HepG2 (cell line): ENCODE results near the gene CEACAM3. TPM values are rescaled to one million over a fixed set of nuclear protein-coding genes. Genes with fewer than 3 reads are reported as not detected.

ENCODE experiments used
- ATAC-seq: fragments of 200-7000 bp; cut with Tn5 transposase; 3 replicates; pipeline ENCODE4 v1.9.1; 2020; ENCODE audit warnings: mild to moderate bottlenecking, moderate library complexity
- BruUV-seq: library from RNA; stranded (reverse); fragments of 400-500 nt; replicated peaks from 2 replicates; lab custom pipeline; 2021; lab: Mats Ljungman, UMichigan
- CTCF ChIA-PET: fragments of 300-600 bp; formaldehyde crosslinking; extraction: SDS; loops from one replicate; lab custom pipeline; 2021; ENCODE audit warnings: low total read pairs, inconsistent platforms, low intra/inter-chr PET ratio; lab: Yijun Ruan, JAX
- POLR2A ChIA-PET: fragments of 350-600 bp; sonication (Branson Sonifier 250); formaldehyde crosslinking; loops from one replicate; lab custom pipeline; 2020; ENCODE audit warnings: antibody characterized with exemption, inconsistent platforms; lab: Yijun Ruan, JAX
- DNase-seq: peaks from one replicate; pipeline ENCODE4 v3.0.0-alpha.2; 2015; ENCODE audit warnings: low spot score
- FAIRE-seq: peaks from 3 replicates; lab custom pipeline; 2011; peaks lifted over from hg19 to GRCh38; lab: Jason Lieb, UNC
- H2AFZ ChIP-seq: one replicate; pipeline ENCODE4 v1.6.1; 2011; ENCODE audit warnings: low read length, inconsistent platforms
- H3K27ac ChIP-seq: fragments of 300-600 bp; 3 replicates; pipeline ENCODE4 v1.8.0; 2011; ENCODE audit warnings: mixed run types, mild to moderate bottlenecking, mixed read lengths, low read length, inconsistent platforms; ENCODE audit not compliant: insufficient read depth; ENCODE audit errors: extremely low read length
- H3K27me3 ChIP-seq, 2 experiments: fragments of 200-600 bp in 1 of 2; 2 replicates in 1 of 2; 3 replicates in 1 of 2; pipeline versions ENCODE4 v1.6.0 to v1.8.0; 2011; ENCODE audit warnings: low read length in 2 of 2, mild to moderate bottlenecking in 2 of 2, moderate library complexity in 2 of 2, inconsistent platforms in 1 of 2; ENCODE audit not compliant: insufficient read depth in 2 of 2, control insufficient read depth in 1 of 2
- H3K36me3 ChIP-seq, 2 experiments: fragments of 200-600 bp in 1 of 2; replicated peaks in 1 of 2; 2 replicates in 1 of 2; 3 replicates in 1 of 2; pipeline versions ENCODE4 v1.5.1 to v1.8.0; 2011; ENCODE audit warnings: low read length in 2 of 2, inconsistent platforms in 1 of 2; ENCODE audit not compliant: insufficient read depth in 2 of 2, control insufficient read depth in 1 of 2
- H3K4me1 ChIP-seq: 2 replicates; pipeline ENCODE4 v1.5.1; 2012; ENCODE audit warnings: low read length, inconsistent platforms; ENCODE audit not compliant: insufficient read depth
- H3K4me2 ChIP-seq: 2 replicates; pipeline ENCODE4 v1.6.0; 2011; ENCODE audit warnings: low read depth, low read length, inconsistent platforms
- H3K4me3 ChIP-seq, 3 experiments: fragments of 200-600 bp in 1 of 3; sonication (generic), shearing (Covaris generic) in 1 of 3; replicated peaks in 1 of 3; 2 replicates each; pipeline ENCODE4 v1.5.1; 2011 to 2016; ENCODE audit warnings: low read length in 3 of 3, inconsistent platforms in 2 of 3, low read depth in 2 of 3, mild to moderate bottlenecking in 2 of 3, control low read depth in 1 of 3, mixed read lengths in 1 of 3; ENCODE audit not compliant: insufficient read depth in 1 of 3
- H3K79me2 ChIP-seq: one replicate; pipeline ENCODE4 v1.6.1; 2011; ENCODE audit warnings: low read length, inconsistent platforms; ENCODE audit not compliant: insufficient read depth
- H3K9ac ChIP-seq: 2 replicates; pipeline ENCODE4 v1.6.0; 2011; ENCODE audit warnings: mild to moderate bottlenecking, low read depth, low read length, inconsistent platforms; ENCODE audit not compliant: insufficient read depth
- H3K9me3 ChIP-seq: 2 replicates; pipeline ENCODE4 v1.5.1; 2012; ENCODE audit warnings: mild to moderate bottlenecking, low read length
- H4K20me1 ChIP-seq: 2 replicates; pipeline ENCODE4 v1.6.0; 2011; ENCODE audit warnings: inconsistent platforms, mild to moderate bottlenecking, low read length, moderate library complexity; ENCODE audit not compliant: insufficient read depth
- AHDC1 ChIP-seq: sonication (generic); formaldehyde crosslinking; IDR thresholded peaks from 2 replicates; pipeline ENCODE4 v1.5.1; 2020; ENCODE audit warnings: mild to moderate bottlenecking, missing genetic modification reagents, borderline replicate concordance
- CCAR2 ChIP-seq: fragments of 200-400 bp; formaldehyde crosslinking; optimal IDR thresholded peaks from 2 replicates; pipeline ENCODE3; 2018; ENCODE audit warnings: low read depth, mild to moderate bottlenecking, low read length, moderate library complexity
- CEBPG ChIP-seq: IDR thresholded peaks from 2 replicates; pipeline ENCODE4 v1.6.1; 2016
- FLYWCH1 ChIP-seq: sonication (generic); formaldehyde crosslinking; IDR thresholded peaks from 2 replicates; pipeline ENCODE4 v1.8.1; 2023; ENCODE audit warnings: mild to moderate bottlenecking, missing genetic modification reagents
- HNRNPLL ChIP-seq: fragments of 200-400 bp; formaldehyde crosslinking; IDR thresholded peaks from 2 replicates; pipeline ENCODE4 v1.6.1; 2017; ENCODE audit warnings: mild to moderate bottlenecking, low read depth, low read length; ENCODE audit not compliant: poor library complexity, severe bottlenecking
- MTF1 ChIP-seq: sonication (generic); formaldehyde crosslinking; IDR thresholded peaks from 2 replicates; pipeline ENCODE4 v1.5.0; 2020; ENCODE audit warnings: missing genetic modification reagents
- POGZ ChIP-seq: sonication (generic); formaldehyde crosslinking; IDR thresholded peaks from 2 replicates; pipeline ENCODE4 v1.4.0; 2020; ENCODE audit warnings: mild to moderate bottlenecking, missing genetic modification reagents
- ZNF543 ChIP-seq: sonication (generic); formaldehyde crosslinking; IDR thresholded peaks from 2 replicates; pipeline ENCODE4 v1.4.0; 2020; ENCODE audit warnings: mild to moderate bottlenecking, missing genetic modification reagents
- WGBS: methylation state at CpG from one replicate; pipeline ENCODE4 v1.1.6; 2017; ENCODE audit warnings: low lambda C conversion rate; 5-methylcytosine and 5-hydroxymethylcytosine counted together
- in situ Hi-C: cut with HindIII; loops from 2 replicates; pipeline ENCODE4 v1.10.0; 2017; ENCODE audit warnings: low pct_unique_long_range_greater_than_20kb; ENCODE audit not compliant: extremely low pct_ligation_motif_present
- intact Hi-C: fragments of 100-400 bp; cut with micrococcal nuclease; formaldehyde crosslinking; loops from one replicate; pipeline ENCODE4 v1.10.0; 2022; ENCODE audit not compliant: unreplicated experiment
- polyA plus RNA-seq, 8 experiments: library from polyadenylated mRNA; depleted of rRNA in 3 of 8; stranded (reverse) in 7 of 8; unstranded in 1 of 8; fragments of >200 nt; fragmentation: Illumina TruSeq in 4 of 8; extraction: Trizol in 4 of 8; gene quantifications; 2 replicates each; pipeline versions ENCODE4 v1.2.1 to v1.2.3, GENCODE V29; 2011 to 2016; ENCODE audit warnings: low read depth in 4 of 8, missing spikeins in 1 of 8, mixed read lengths in 1 of 8; ENCODE audit not compliant: insufficient read depth in 1 of 8
- total RNA-seq, 5 experiments: library from RNA; depleted of rRNA; stranded (reverse); fragments of >200 nt; fragmentation: Illumina TruSeq; extraction: Trizol; gene quantifications; 2 replicates each; pipeline ENCODE4 v1.2.3, GENCODE V29; 2016; ENCODE audit warnings: low read depth in 1 of 5
- TF ChIP-seq, protein P1 (sequence below): sonication (generic); formaldehyde crosslinking; IDR thresholded peaks from 2 replicates; pipeline ENCODE4 v1.4.0; 2020; ENCODE audit warnings: low read depth, missing genetic modification reagents
- TF ChIP-seq, protein P2 (sequence below): IDR thresholded peaks from 2 replicates; pipeline ENCODE4 v1.6.1; 2016; ENCODE audit warnings: missing compliant biosample characterization, missing genetic modification reagents, borderline replicate concordance

The CEACAM3 gene
- total and polyA plus RNA-seq, 2 of the 13 experiments (the other 11 are each of a cell fraction or from before 2014, with no cell fraction given) = not detected

DNA sequence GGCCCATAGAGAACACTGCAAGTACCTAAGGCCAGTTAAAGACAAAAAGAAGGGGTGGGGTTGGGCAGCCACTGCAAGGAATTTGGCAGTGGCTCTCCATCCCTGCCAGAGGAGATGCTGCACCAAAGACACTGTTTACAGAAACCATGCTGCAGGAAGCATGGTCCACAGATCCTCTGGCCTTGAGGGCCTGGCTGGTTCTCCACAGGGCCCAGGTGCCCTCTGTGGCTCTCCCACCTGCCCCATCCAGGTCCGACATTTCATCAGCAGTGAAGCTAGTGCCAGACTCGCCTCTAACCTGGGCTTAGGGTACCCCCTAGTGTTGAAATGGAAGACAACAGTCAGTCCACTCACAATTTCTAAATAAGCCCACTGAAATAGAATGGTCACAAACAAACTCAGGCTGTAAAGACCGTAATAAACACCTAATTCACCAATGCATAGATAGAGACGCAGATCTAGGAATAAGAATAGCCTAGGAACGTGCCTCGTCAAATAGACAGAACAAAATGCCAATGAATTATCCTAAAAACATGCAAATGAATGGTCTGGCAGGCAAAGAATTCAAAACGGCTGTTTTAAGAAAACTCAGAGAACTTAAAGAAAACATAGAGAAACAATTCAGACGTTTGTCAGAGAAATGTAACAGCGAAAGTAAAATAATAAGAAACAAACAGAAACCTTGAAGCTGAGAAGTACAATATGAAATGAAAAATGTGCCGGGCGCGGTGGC is 24.8 kb downstream of the CEACAM3 start (continued):
- TF ChIP-seq, protein P1, sequence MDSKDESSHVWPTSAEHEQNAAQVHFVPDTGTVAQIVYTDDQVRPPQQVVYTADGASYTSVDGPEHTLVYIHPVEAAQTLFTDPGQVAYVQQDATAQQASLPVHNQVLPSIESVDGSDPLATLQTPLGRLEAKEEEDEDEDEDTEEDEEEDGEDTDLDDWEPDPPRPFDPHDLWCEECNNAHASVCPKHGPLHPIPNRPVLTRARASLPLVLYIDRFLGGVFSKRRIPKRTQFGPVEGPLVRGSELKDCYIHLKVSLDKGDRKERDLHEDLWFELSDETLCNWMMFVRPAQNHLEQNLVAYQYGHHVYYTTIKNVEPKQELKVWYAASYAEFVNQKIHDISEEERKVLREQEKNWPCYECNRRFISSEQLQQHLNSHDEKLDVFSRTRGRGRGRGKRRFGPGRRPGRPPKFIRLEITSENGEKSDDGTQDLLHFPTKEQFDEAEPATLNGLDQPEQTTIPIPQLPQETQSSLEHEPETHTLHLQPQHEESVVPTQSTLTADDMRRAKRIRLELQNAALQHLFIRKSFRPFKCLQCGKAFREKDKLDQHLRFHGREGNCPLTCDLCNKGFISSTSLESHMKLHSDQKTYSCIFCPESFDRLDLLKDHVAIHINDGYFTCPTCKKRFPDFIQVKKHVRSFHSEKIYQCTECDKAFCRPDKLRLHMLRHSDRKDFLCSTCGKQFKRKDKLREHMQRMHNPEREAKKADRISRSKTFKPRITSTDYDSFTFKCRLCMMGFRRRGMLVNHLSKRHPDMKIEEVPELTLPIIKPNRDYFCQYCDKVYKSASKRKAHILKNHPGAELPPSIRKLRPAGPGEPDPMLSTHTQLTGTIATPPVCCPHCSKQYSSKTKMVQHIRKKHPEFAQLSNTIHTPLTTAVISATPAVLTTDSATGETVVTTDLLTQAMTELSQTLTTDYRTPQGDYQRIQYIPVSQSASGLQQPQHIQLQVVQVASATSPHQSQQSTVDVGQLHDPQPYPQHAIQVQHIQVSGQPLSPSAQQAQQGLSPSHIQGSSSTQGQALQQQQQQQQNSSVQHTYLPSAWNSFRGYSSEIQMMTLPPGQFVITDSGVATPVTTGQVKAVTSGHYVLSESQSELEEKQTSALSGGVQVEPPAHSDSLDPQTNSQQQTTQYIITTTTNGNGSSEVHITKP = no peak
- peak; percentile 35; the same call in 1 of the 2 replicates for TF ChIP-seq CEBPG (CRISPR knock-in tag)
- TF ChIP-seq POGZ = no peak
- TF ChIP-seq, all 625 proteins: peak for 7

DNA sequence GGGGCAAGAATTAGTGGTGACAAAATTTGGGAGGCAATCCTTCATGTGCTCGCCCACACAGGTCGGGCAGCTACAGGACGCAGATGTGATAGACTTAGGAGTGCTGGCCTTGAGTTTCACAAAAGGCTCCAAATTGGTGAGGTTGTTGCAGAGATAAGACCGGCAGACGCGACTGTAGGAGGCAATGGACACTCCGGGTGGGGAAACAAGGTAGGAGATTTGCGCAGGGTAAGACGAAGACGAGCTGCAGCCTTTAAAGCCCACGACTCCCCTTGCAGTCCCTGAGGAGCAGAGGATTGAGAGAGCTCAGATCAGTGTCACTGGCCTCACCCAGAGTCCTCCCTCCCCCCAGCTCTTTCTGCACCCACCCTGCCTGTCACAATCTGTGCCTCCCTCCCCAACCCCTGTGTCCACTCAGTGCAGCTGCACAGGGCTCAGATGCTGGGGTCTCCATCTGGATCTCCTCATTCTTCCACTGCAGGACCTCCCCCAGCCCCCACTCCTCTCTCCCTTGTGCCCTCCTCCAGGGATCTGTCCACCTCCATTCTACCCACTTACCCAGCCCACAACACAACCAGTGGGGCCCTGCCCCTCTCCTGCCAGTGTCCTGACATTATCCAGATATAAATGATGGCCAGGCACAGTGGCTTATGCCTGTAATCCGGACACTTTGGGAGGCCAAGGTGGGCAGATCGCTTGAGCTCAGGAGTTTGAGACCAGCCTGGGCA is 41.8 kb downstream of the CEACAM3 start:
- FAIRE-seq (no peak), ATAC-seq (no peak)
- TF ChIP-seq CCAR2 (no peak), MTF1 (CRISPR knock-in tag) (no peak), FLYWCH1 (CRISPR knock-in tag) (no peak), ZNF543 (no peak), AHDC1 (CRISPR knock-in tag) (no peak), HNRNPLL (no peak)
- TF ChIP-seq, protein P2, sequence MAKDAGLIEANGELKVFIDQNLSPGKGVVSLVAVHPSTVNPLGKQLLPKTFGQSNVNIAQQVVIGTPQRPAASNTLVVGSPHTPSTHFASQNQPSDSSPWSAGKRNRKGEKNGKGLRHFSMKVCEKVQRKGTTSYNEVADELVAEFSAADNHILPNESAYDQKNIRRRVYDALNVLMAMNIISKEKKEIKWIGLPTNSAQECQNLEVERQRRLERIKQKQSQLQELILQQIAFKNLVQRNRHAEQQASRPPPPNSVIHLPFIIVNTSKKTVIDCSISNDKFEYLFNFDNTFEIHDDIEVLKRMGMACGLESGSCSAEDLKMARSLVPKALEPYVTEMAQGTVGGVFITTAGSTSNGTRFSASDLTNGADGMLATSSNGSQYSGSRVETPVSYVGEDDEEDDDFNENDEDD (CRISPR knock-in tag) = no peak

More for the DNA sequence above, 41.8 kb downstream of the CEACAM3 start:
- Histone ChIP-seq H2AFZ (no peak overlapping the region), H3K4me2 (no peak overlapping the region), H3K27me3 (peaks cover 4 to 33% of the 10 kb centered on the region in 2 experiments; a peak in 4 of 5 replicates), H3K36me3 (no peaks in the 10 kb centered on the region), H3K79me2 (no peaks in the 10 kb centered on the region), H3K4me3 (no peak overlapping the region), H3K9ac (no peak overlapping the region), H3K9me3 (no peaks in the 10 kb centered on the region), H4K20me1 (no peaks in the 10 kb centered on the region), H3K27ac (no peak overlapping the region), H3K4me1 (peaks cover 11% of the 10 kb centered on the region)
- no peak for DNase-seq
- in situ Hi-C loops (no loop called here), intact Hi-C loops (no loop called here)
- ChIA-PET POLR2A (no interaction called here), CTCF (no interaction called here)
- 14% methylated on average over 11 of the region's 13 CpGs for WGBS
- no TSS peak for BruUV-seq
